ENCODE results near the gene ACP2.

- TF ChIP-seq CTCF (IDR thresholded peaks at IDR 0.05; ENCODE audit: low read depth, low read length, missing input control) (no peak), YY1 (IDR thresholded peaks at IDR 0.05) (no peak), MAX (IDR thresholded peaks at IDR 0.05) (no peak), TAF1 (conservative IDR thresholded peaks at IDR 0.05) (no peak), HNF4G (IDR thresholded peaks at IDR 0.05) (peak; percentile 75)
These were observed 15.6 kb downstream of the ACP2 start for GRCh38 chr11:47233051-47233450.
